Liver (tissue), 9 donors: ENCODE data around the gene MPRIP. TPM values are rescaled to one million over a fixed set of nuclear protein-coding genes. Genes with fewer than 3 reads are reported as not detected.

ENCODE experiments used
- DNase-seq: peaks from one replicate; pipeline ENCODE4 v3.0.0-alpha.2; 2017; ENCODE audit warnings: low spot score
- H3K27ac ChIP-seq, 2 donors: one replicate each; pipeline ENCODE4 v1.7.0; 2013; ENCODE audit warnings: inconsistent platforms in 2 of 2, low read length in 2 of 2, control low read depth in 1 of 2, low read depth in 1 of 2, mild to moderate bottlenecking in 1 of 2
- H3K27me3 ChIP-seq, 4 donors: one replicate each; pipeline versions ENCODE4 v1.6.1 to v1.7.0; 2013; ENCODE audit warnings: low read length in 3 of 4, inconsistent platforms in 1 of 4, mild to moderate bottlenecking in 1 of 4, moderate library complexity in 1 of 4; ENCODE audit not compliant: control insufficient read depth in 4 of 4, insufficient read depth in 4 of 4
- H3K36me3 ChIP-seq, 4 donors: one replicate each; pipeline versions ENCODE4 v1.6.1 to v1.7.0; 2013; ENCODE audit warnings: low read length in 3 of 4, mild to moderate bottlenecking in 3 of 4, low read depth in 1 of 4, moderate library complexity in 1 of 4; ENCODE audit not compliant: control insufficient read depth in 4 of 4, insufficient read depth in 3 of 4
- H3K4me1 ChIP-seq, 4 donors: one replicate each; pipeline versions ENCODE4 v1.6.1 to v1.7.0; 2013; ENCODE audit warnings: low read length in 3 of 4, mild to moderate bottlenecking in 3 of 4, moderate library complexity in 1 of 4; ENCODE audit not compliant: control insufficient read depth in 4 of 4, insufficient read depth in 4 of 4
- H3K4me3 ChIP-seq, 3 donors: one replicate each; pipeline versions ENCODE4 v1.6.1 to v1.7.0; 2013; ENCODE audit warnings: low read length in 3 of 3, control low read depth in 1 of 3, low read depth in 1 of 3, mild to moderate bottlenecking in 1 of 3
- H3K9ac ChIP-seq, 2 donors: one replicate each; pipeline ENCODE4 v1.7.0; 2013; ENCODE audit warnings: low read length in 2 of 2, mild to moderate bottlenecking in 2 of 2, moderate library complexity in 2 of 2, control low read depth in 1 of 2, low read depth in 1 of 2
- H3K9me3 ChIP-seq, 4 donors: one replicate each; pipeline versions ENCODE4 v1.6.1 to v1.7.0; 2013; ENCODE audit warnings: low read length in 3 of 4; ENCODE audit not compliant: control insufficient read depth in 4 of 4
- ATF3 ChIP-seq: IDR thresholded peaks from 2 replicates; pipeline ENCODE4 v1.6.1; 2016; ENCODE audit warnings: antibody characterized with exemption
- CTCF ChIP-seq: fragments of 150-350 bp; IDR thresholded peaks from 2 replicates; pipeline ENCODE4 v1.5.1; 2017; ENCODE audit warnings: improper control_type of control experiment, low read depth, low read length; ENCODE audit not compliant: missing input control
- EGR1 ChIP-seq, 2 donors: IDR thresholded peaks; 2 replicates each; pipeline ENCODE4 v1.6.1; 2016 to 2018; ENCODE audit warnings: antibody characterized with exemption in 2 of 2, low read depth in 2 of 2
- FOXA1 ChIP-seq: IDR thresholded peaks from 2 replicates; pipeline ENCODE4 v1.6.1; 2016; ENCODE audit warnings: antibody characterized with exemption
- FOXA2 ChIP-seq: IDR thresholded peaks from 2 replicates; pipeline ENCODE4 v1.6.1; 2016; ENCODE audit warnings: antibody characterized with exemption
- GABPA ChIP-seq, 2 donors: IDR thresholded peaks in 1 of 2; conservative IDR thresholded peaks in 1 of 2; 2 replicates each; pipeline ENCODE4 v1.6.1; 2016; ENCODE audit warnings: antibody characterized with exemption in 2 of 2, mild to moderate bottlenecking in 1 of 2, moderate library complexity in 1 of 2
- HNF4A ChIP-seq, 2 donors: conservative IDR thresholded peaks; 2 replicates each; pipeline ENCODE4 v1.6.1; 2016; ENCODE audit warnings: antibody characterized with exemption in 2 of 2, mild to moderate bottlenecking in 2 of 2
- HNF4G ChIP-seq: IDR thresholded peaks from 2 replicates; pipeline ENCODE4 v1.6.1; 2016; ENCODE audit warnings: antibody characterized with exemption
- JUND ChIP-seq, 2 donors: IDR thresholded peaks; 2 replicates each; pipeline ENCODE4 v1.6.1; 2016; ENCODE audit warnings: antibody characterized with exemption in 2 of 2
- MAX ChIP-seq: IDR thresholded peaks from 2 replicates; pipeline ENCODE4 v1.6.1; 2016; ENCODE audit warnings: antibody characterized with exemption
- NR2F2 ChIP-seq: IDR thresholded peaks from 2 replicates; pipeline ENCODE4 v1.6.1; 2016; ENCODE audit warnings: antibody characterized with exemption
- RAD21 ChIP-seq, 2 donors: IDR thresholded peaks; 2 replicates each; pipeline ENCODE4 v1.6.1; 2016; ENCODE audit warnings: antibody characterized with exemption in 2 of 2, mild to moderate bottlenecking in 2 of 2
- REST ChIP-seq: IDR thresholded peaks from 2 replicates; pipeline ENCODE4 v1.6.1; 2016; ENCODE audit warnings: antibody characterized with exemption, mild to moderate bottlenecking
- RXRA ChIP-seq, 2 donors: IDR thresholded peaks; 2 replicates each; pipeline ENCODE4 v1.6.1; 2017 to 2018; ENCODE audit warnings: antibody characterized with exemption in 2 of 2, mild to moderate bottlenecking in 1 of 2
- SP1 ChIP-seq: IDR thresholded peaks from 2 replicates; pipeline ENCODE4 v1.6.1; 2018; ENCODE audit warnings: antibody characterized with exemption, mild to moderate bottlenecking
- TAF1 ChIP-seq: conservative IDR thresholded peaks from 2 replicates; pipeline ENCODE4 v1.6.1; 2016; ENCODE audit warnings: antibody characterized with exemption, mild to moderate bottlenecking
- YY1 ChIP-seq: IDR thresholded peaks from 2 replicates; pipeline ENCODE4 v1.6.1; 2016; ENCODE audit warnings: antibody characterized with exemption, mild to moderate bottlenecking
- ZBTB33 ChIP-seq: IDR thresholded peaks from 2 replicates; pipeline ENCODE4 v1.6.1; 2016; ENCODE audit warnings: antibody characterized with exemption
- WGBS: extraction: QIAGEN DNeasy Blood & Tissue Kit; methylation state at CpG from one replicate; pipeline ENCODE4 v1.1.7; 2013; 5-methylcytosine and 5-hydroxymethylcytosine counted together
- polyA plus RNA-seq, 2 donors: library from polyadenylated mRNA; stranded (reverse) in 1 of 2; unstranded in 1 of 2; fragments of 200-250 nt in 1 of 2; fragments of >200 nt in 1 of 2; fragmentation: Nextera tagmentation in 1 of 2; extraction: Ambion mirVana in 1 of 2; gene quantifications; one replicate each; pipeline versions ENCODE4 v1.2.1 to v1.2.3, GENCODE V29; 2013 to 2015
- total RNA-seq, 2 donors: library from RNA; depleted of rRNA; stranded (reverse); fragments of >200 nt; gene quantifications; one replicate each; pipeline ENCODE4 v1.2.3, GENCODE V29; 2014
- donor health status: healthy.
- donor health status: healthy.
- donor health status: healthy.
- donor health status: healthy.
- donor health status: healthy.

Gene MPRIP
- total and polyA plus RNA-seq, 4 donors, result 21.2 to 61.9 (median 34.7) TPM

- Histone ChIP-seq H3K27ac (no peak overlapping the region), H3K36me3 (peaks cover 9 to 72% (median 18%) of the 10 kb centered on the region in 4 donors), H3K4me1 (peaks cover 0 to 3% (median 0%) of the 10 kb centered on the region in 4 donors), H3K9ac (no peak overlapping the region), H3K4me3 (no peak overlapping the region), H3K9me3 (no peaks in the 10 kb centered on the region), H3K27me3 (no peaks in the 10 kb centered on the region)
- TF ChIP-seq RXRA (IDR thresholded peaks at IDR 0.05) (no peak), MAX (no peak), HNF4A (conservative IDR thresholded peaks at IDR 0.05) (no peak), RAD21 (IDR thresholded peaks at IDR 0.05) (no peak), TAF1 (no peak), EGR1 (IDR thresholded peaks at IDR 0.05; ENCODE audit: low read depth in 2 of 2) (no peak), YY1 (no peak), ZBTB33 (no peak), CTCF (no peak), JUND (IDR thresholded peaks at IDR 0.05) (no peak), GABPA (IDR thresholded peaks at IDR 0.05 in 1 of 2, conservative IDR thresholded peaks at IDR 0.05 in 1 of 2) (no peak), ATF3 (no peak), SP1 (no peak), REST (no peak), FOXA1 (no peak), NR2F2 (no peak), FOXA2 (no peak), HNF4G (no peak)
- WGBS, result 94% methylated on average over 14 of the region's 14 CpGs
- no peak for DNase-seq
These were observed 92.0 kb downstream of the MPRIP start for GRCh38 chr17:17134051-17134956.
